ENCODE measurements around the gene TCF3. TPM values are rescaled to one million over a fixed set of nuclear protein-coding genes. Genes with fewer than 3 reads are reported as not detected.
A peak's percentile ranks its signal among the peaks of the same experiment; 100 is the strongest.

The TCF3 gene
- total RNA-seq, 1 donor from 2014 or later, result 255 TPM

DNA sequence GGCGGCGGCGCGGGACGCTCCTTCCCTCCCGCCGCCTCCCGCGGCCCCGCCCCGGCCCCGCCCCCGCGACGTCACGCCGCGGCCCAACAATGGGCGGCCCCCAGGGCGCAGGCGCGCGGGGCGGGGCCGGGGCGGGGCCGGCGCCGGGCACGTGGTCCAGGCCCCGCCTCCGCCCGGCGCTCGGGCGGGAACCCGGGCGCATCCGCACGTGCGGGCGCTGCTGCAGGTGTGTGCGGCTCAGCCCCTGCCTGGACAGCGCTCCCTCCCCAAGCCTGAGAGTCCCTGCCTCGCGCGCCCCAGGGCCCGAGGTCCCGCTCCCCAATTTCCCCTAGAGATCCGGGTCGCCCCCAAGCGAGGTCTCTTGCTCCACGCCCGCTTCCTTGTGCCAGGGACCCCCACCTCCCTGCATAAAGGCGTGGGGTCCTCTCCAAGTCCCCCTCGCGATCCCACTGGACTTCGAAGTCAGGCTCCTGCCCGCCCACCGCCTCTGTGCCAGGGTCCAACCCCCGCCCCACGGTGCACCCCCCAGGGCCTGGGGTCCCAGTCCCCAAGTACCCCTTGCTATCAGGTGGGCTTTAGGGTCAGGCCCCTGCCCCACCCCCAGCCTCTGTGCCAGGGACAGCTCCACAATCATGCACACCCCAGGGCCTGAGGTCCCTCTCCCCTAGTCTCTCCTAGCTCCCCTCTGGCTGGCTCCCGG, 83.9 kb downstream of the TCF3 start, which contains the start of gene MEX3D:
MEX3D (minus strand) TSS at position 6 of the 700 bp plus-strand sequence. CDS start 267 bp downstream, outside the sequence.
- Mint-ChIP-seq H3K36me3 (ENCODE audit: low read depth, unreplicated experiment) (peaks cover 4% of the 10 kb centered on the region), H3K9me3 (ENCODE audit: unreplicated experiment) (no peaks in the 10 kb centered on the region), H3K4me1 (ENCODE audit: unreplicated experiment) (peaks cover 13% of the 10 kb centered on the region), H3K27me3 (ENCODE audit: unreplicated experiment) (peaks cover 35% of the 10 kb centered on the region), H3K27ac (ENCODE audit: unreplicated experiment) (peak within 1 kb of the TSS; percentile 72), H3K4me3 (ENCODE audit: unreplicated experiment) (peak within 1 kb of the TSS; percentile 86)
- DNase-seq (ENCODE audit: low spot score), result peak; percentile 87
- TF ChIP-seq, protein P1, sequence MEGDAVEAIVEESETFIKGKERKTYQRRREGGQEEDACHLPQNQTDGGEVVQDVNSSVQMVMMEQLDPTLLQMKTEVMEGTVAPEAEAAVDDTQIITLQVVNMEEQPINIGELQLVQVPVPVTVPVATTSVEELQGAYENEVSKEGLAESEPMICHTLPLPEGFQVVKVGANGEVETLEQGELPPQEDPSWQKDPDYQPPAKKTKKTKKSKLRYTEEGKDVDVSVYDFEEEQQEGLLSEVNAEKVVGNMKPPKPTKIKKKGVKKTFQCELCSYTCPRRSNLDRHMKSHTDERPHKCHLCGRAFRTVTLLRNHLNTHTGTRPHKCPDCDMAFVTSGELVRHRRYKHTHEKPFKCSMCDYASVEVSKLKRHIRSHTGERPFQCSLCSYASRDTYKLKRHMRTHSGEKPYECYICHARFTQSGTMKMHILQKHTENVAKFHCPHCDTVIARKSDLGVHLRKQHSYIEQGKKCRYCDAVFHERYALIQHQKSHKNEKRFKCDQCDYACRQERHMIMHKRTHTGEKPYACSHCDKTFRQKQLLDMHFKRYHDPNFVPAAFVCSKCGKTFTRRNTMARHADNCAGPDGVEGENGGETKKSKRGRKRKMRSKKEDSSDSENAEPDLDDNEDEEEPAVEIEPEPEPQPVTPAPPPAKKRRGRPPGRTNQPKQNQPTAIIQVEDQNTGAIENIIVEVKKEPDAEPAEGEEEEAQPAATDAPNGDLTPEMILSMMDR (IDR thresholded peaks at IDR 0.05; ENCODE audit: unreplicated experiment), result no peak

DNA sequence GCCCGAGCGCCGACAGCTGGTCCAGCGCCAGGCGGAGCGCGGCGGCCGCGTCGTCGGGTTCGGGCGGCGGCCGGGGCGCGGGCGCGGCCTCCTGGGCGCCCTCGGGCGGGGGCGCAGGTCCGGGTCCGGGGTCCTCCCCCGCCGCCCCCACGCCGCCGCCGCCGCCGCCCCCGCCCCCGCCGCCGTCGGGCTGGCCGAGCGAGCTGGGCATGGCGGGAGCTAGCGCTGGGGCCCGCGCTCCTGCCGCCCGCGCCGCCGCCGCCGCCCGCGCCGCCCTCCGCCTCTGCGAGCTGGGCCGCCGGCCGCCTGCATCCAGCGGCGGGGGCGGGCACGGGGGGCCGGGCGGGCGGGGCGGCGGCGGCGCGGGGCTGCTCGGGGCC, 84.6 kb downstream of the TCF3 start:
- H3K36me3 Mint-ChIP-seq (ENCODE audit: low read depth, unreplicated experiment), result peaks cover 4% of the 10 kb centered on the region
- no peak overlapping the region for H3K4me3 Mint-ChIP-seq (ENCODE audit: unreplicated experiment)
- TF ChIP-seq, protein P1 (IDR thresholded peaks at IDR 0.05; ENCODE audit: unreplicated experiment), result no peak
- H3K4me1 Mint-ChIP-seq (ENCODE audit: unreplicated experiment), result peaks cover 10% of the 10 kb centered on the region
- peaks cover 35% of the 10 kb centered on the region for H3K27me3 Mint-ChIP-seq (ENCODE audit: unreplicated experiment)
- no peak for DNase-seq (ENCODE audit: low spot score)
- no peaks in the 10 kb centered on the region for H3K9me3 Mint-ChIP-seq (ENCODE audit: unreplicated experiment)
- H3K27ac Mint-ChIP-seq (ENCODE audit: unreplicated experiment), result no peak overlapping the region

DNA sequence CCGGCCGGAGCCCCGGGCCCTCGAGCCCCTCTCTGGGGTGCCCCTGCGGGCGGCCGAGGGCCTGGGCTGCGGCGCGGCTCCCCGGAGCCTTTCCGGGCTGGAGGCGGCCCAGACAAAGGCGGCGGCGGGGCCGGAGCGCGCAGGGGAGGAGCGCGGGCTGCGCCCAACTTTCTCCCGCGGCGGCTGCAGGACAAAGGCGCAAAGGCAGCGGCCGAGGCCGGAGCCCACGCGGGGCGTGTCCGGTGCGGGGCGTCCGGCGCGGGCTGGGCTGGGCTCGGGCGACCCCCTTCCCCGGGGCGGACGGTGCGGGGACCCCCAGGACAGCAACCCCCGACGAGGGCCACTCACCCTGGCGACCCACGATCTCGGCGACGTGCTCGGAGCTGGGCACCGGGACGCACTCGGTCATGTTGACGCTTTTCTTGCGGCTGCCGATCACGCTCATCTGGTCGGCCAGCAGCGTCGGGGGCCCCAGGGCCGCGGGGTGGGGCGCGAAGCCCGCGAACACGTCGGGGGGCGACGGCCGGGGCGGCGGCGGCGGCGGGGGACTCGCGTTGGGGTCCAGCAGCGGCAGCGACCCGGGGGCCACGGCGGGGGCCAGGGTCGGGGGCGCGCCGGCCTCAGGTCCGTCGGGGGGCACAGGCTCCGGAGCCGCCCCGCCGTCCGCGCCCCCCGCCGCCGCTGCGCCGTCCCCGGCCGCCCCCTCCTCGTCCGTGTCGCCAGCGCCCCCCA, 85.1 kb downstream of the TCF3 start:
- Mint-ChIP-seq H3K36me3 (ENCODE audit: low read depth, unreplicated experiment) (peaks cover 4% of the 10 kb centered on the region), H3K9me3 (ENCODE audit: unreplicated experiment) (no peaks in the 10 kb centered on the region), H3K4me1 (ENCODE audit: unreplicated experiment) (peaks cover 10% of the 10 kb centered on the region), H3K27ac (ENCODE audit: unreplicated experiment) (peak overlapping the region; percentile 72), H3K4me3 (ENCODE audit: unreplicated experiment) (peak overlapping the region; percentile 86), H3K27me3 (ENCODE audit: unreplicated experiment) (peaks cover 35% of the 10 kb centered on the region)
- DNase-seq (ENCODE audit: low spot score), result peak; percentile 44
- TF ChIP-seq, protein P1 (IDR thresholded peaks at IDR 0.05; ENCODE audit: unreplicated experiment), result no peak

DNA sequence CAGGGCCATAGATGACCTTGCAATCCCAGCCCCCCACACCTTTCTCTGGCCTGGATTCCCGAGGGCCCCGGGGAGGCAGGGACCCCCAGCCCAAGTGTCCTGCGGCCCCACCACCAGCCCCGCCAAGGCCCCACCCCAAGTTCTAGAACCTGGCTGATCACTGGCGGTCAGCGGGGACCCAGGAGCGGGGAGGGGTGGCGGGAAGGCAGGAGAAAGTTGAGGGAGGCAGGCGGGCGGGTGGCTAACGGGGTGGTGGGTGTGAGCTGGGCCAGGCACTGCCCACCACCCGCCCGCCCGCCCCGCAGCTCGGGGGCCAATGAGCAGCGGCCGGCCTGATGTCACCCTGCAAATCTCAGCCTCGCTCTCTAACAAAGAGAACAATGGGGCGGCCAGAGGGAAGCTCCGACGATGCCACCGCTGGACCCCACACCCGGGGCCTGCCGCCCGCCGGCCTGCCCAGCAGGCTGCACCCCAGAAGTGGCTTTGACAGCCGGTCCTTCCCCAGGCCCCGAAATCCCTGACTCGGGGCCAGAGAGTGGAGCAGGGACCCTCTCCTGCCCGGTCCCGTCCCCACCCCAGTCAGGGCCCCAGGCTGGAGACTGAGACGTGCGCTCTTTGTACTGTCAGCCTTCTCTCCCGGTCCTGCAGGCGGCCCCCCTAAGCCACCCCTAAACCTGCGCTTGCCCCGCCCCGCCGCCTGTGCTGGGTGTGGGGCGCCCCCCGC, 85.9 kb downstream of the TCF3 start:
- peaks cover 10% of the 10 kb centered on the region for H3K4me1 Mint-ChIP-seq (ENCODE audit: unreplicated experiment)
- TF ChIP-seq, protein P1 (IDR thresholded peaks at IDR 0.05; ENCODE audit: unreplicated experiment), result no peak
- H3K27me3 Mint-ChIP-seq (ENCODE audit: unreplicated experiment), result peaks cover 36% of the 10 kb centered on the region

More for the DNA sequence above, 85.9 kb downstream of the TCF3 start:
- H3K4me3 Mint-ChIP-seq (ENCODE audit: unreplicated experiment), result peak overlapping the region; percentile 37
- no peaks in the 10 kb centered on the region for H3K9me3 Mint-ChIP-seq (ENCODE audit: unreplicated experiment)
- H3K36me3 Mint-ChIP-seq (ENCODE audit: low read depth, unreplicated experiment), result peaks cover 4% of the 10 kb centered on the region
- no peak overlapping the region for H3K27ac Mint-ChIP-seq (ENCODE audit: unreplicated experiment)
- peak; percentile 72 for DNase-seq (ENCODE audit: low spot score)
